Measurements from ENCODE around the gene OSBPL3.

OSBPL3 gene

GRCh38 chr7:24777806-24778205 lies 202.2 kb downstream of the OSBPL3 start:
- TF ChIP-seq CTCF (conservative IDR thresholded peaks at IDR 0.05; ENCODE audit: low read depth, low read length), result no peak
- H3K4me3 ChIP-seq (ENCODE audit: low read length), result no peak overlapping the region
- DNase-seq (ENCODE audit: low read depth), result no peak

- no peak overlapping the region for H3K4me3 ChIP-seq (ENCODE audit: low read length)
- no peak for TF ChIP-seq CTCF (conservative IDR thresholded peaks at IDR 0.05; ENCODE audit: low read depth, low read length)
- DNase-seq (ENCODE audit: low read depth), result no peak
Measured at GRCh38 chr7:24773646-24774045, 206.3 kb downstream of the OSBPL3 start.

- no peak overlapping the region for H3K4me3 ChIP-seq (ENCODE audit: low read length)
- no peak for TF ChIP-seq CTCF (conservative IDR thresholded peaks at IDR 0.05; ENCODE audit: low read depth, low read length)
- DNase-seq (ENCODE audit: low read depth), result no peak
Measured at GRCh38 chr7:24769851-24770250, 210.1 kb downstream of the OSBPL3 start.

GRCh38 chr7:24769014-24769830 lies 210.8 kb downstream of the OSBPL3 start:
- H3K4me3 ChIP-seq (ENCODE audit: low read length), result no peak overlapping the region
- no peak for TF ChIP-seq CTCF (conservative IDR thresholded peaks at IDR 0.05; ENCODE audit: low read depth, low read length)
- DNase-seq (ENCODE audit: low read depth), result no peak

GRCh38 chr7:24767878-24768569 lies 212.0 kb downstream of the OSBPL3 start:
- H3K4me3 ChIP-seq (ENCODE audit: low read length), result no peak overlapping the region
- no peak for TF ChIP-seq CTCF (conservative IDR thresholded peaks at IDR 0.05; ENCODE audit: low read depth, low read length)
- DNase-seq (ENCODE audit: low read depth), result no peak

- DNase-seq (ENCODE audit: low read depth), result no peak
- TF ChIP-seq CTCF (conservative IDR thresholded peaks at IDR 0.05; ENCODE audit: low read depth, low read length), result no peak
- H3K4me3 ChIP-seq (ENCODE audit: low read length), result no peak overlapping the region
Measured at GRCh38 chr7:24764972-24765744, 214.8 kb downstream of the OSBPL3 start.

Data from retinal pigment epithelial cell (primary cell).